HCEC 1CT (cell line): ENCODE results near the gene MVB12B.
A peak's percentile ranks its signal among the peaks of the same experiment; 100 is the strongest.

Experiments used
- DNase-seq: peaks from one replicate; pipeline ENCODE4 v3.0.0-alpha.2; 2017

Gene MVB12B

DNA sequence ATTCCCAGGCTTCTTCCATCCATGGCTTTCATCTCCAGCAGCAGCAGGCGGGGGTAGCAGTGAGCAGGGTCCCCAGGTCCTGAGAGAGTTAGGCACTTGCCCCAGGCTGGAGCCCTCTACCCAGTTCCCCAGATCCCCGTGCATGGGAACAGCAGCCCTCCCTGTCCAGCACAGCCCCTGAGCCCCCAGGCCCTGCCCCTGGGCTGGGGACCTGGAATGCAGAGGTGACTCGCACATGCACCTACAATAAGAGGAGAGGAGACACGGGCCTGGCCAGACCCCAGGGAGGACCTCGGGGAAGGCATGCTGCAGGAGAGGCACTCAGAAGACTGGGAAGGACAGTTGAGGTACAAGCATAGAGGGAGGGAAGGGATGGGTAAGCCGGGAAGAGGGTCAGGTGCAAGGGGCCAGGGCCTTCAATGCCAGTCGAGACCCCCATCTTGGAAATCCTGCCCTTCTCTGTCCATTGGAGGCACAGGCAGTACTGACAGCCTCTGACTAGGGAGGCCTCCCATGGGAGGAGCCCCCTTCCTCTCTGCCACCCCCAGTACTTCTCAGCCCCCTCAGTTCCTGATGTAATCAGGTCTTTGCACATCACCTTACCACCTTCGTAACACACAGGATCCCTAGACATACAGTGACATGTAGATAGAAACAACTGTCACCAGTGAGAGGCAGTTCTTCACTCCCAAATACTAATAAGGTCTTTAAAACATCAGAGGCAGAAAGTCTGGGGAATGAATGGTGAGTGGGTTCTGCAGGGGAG, 151.8 kb downstream of the MVB12B start:
- no peak for DNase-seq

DNA sequence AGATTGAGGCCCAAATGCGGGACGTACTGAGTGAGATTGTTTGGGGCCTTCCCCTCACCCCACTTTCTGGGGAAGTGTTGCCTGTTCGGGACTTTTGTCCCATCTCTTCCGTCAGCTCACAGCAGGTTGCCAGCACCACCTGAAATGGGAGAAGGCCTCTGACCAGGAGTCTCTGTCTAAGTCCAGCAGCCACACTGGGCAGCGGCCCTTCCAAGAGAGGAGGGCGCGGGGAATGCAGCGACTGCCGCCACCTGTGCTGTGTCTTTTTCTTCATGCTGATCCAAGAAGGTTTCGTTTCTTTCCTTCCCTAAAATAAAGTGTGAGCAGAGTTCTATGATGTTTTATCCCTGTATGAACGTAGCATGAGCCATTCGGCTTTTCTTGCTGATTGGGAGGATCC, 152.9 kb downstream of the MVB12B start:
- no peak for DNase-seq

DNA sequence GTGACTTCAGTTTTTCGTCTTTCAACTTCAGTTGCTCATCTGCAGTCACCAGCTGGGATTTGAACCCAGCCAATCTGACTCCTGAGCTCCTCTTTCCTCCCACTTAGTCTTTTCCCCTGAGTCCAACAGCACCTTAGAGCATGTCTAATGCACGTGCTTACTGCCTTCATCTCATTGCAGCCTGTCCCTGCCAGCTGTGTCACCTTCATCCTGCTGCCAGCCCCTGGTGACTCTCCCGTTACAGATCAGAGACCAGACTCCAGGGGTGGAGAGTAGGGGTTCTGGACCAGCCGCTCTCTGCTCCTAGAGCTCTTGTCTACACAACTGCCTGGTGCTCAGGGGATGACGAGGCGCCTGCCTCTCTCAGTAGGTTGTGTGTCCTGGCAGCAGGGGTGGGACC, 154.2 kb downstream of the MVB12B start:
- no peak for DNase-seq

DNA sequence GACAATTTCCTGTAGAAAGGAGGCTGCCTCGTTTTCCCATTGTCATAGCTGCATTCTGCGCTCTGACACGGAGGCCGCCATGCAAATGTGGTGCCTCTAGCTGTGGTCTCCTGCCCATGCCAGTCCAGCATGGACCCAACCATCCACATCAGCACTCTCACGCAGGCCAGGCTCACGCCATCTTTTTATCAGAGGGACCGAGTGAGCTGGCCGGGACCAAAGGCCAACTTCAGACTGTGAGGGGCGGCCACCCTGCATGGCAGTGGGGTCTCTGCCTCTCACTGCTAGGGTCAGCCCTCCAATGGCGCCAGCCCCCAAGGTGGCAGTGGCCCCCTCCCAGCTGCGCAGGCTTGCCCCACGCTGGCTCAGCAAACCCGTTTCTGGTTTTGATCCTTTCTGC, 155.2 kb downstream of the MVB12B start:
- no peak for DNase-seq

DNA sequence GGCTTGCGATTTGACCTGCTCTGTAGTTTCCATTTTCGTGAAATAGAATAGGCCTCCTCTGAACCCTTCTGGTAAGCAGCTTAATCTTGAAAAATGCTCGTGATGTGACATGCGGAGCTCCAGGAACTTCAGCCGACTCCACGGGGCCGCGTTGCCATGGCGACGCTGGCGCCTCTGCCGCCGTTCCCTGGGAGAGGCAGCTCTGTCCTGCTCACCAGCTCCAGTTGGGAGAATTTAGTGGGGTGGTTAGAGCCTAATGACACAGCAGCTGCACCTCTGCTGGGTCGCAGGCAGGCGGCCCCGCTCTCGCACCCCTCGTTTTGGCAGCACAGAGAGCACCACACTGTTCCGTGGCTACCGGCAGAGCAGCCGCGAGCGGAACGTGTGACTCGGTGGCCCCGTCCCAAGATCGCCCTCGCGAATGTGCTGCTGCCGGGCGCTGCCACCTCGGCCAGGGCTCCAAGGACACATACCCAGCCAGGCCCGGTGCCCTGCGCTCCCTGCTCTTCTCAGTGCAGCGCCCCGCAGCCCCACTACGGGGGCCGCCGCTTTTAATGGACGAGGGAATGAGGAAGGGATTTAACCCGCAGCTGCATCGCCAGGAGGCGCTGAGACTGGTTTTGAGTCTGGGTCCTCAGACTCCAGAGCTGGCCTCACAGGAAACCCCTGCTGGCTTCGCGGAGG, 155.9 kb downstream of the MVB12B start:
- DNase-seq, result no peak

DNA sequence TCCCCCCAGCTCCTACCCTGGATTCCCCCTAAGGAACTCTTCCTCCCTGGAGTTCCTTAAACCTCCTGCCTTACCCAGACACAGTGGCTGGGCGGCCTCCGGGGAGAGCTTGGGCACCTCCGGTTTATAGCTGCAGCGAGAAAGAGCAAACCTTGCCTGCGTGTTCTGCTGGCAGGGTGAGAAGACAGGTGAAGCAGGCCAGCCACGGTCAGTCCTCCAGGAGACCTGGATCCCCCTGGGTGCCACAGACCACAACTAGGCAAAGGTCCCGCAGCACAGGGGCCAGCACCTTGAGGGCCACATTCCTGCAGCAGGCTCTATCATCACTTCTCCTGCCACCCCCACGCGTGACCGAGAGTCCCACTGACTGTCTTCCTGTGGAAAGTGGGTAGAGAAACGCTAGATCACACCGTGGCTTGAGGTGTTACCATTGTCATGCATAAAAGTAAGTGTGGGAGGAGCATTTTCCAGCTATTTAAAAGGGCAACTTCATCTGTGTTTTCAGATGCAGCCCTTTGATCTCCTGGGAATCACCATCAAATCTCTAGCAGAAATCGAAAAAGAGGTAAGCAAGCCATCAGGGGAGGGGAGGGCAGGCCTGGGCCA, 156.9 kb downstream of the MVB12B start:
- no peak for DNase-seq

DNA sequence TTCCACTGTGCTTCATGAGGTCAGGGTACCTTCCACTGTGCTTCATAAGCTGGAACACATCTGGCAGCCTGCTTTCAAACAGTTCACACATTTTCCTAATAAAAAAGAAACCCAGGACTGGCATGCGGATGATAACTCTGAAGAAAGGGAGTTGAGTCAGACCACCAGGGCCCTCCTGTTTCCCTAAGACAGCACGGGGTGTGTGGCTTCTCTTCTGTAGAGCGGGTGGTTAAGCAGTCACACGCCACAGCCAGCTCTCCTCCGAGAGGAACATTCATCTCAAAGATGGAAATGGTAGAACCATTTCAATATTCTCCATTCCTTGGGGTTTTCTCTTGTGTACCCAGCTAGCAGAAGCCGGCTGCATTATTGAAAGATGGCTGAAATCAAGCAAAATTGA, 159.0 kb downstream of the MVB12B start:
- no peak for DNase-seq

DNA sequence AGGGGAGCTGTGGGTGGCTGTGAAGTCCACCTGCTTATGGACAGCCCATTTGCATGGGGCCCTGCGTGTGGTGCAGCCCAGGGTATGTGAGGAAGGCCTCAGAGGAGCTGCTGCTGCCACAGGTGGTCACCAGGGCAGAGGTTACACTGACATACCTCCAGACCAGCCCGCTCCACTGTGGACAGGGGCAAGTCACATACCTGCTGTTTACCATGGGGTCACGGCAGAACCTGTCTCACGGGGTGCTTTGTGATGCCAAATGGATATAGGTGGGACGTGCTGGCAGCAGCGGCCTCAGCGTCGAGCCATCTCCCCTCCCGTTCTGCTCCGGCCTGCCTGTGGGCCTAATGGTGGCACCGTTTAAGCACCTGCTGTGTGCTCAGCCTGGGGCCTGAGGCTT, 159.6 kb downstream of the MVB12B start:
- no peak for DNase-seq

DNA sequence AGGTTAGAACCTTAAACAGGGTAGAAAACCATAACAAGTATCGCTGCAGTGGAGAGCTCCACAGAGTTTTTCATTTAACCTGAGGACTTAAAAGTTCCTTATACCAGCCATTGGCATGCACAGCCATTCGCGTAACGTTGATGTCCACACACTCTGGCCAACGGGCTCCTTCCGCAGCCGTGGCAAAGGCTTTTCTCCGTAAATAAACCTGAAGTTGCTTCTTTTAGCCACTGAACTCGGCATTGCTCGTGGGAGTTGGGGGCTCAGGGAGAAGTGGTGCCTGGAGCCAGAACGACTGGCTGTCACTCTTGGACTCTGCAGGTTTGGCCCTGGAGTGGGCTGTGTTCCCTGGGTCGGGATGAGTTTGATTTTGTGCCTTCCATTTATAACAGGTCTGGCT, 161.2 kb downstream of the MVB12B start:
- no peak for DNase-seq

DNA sequence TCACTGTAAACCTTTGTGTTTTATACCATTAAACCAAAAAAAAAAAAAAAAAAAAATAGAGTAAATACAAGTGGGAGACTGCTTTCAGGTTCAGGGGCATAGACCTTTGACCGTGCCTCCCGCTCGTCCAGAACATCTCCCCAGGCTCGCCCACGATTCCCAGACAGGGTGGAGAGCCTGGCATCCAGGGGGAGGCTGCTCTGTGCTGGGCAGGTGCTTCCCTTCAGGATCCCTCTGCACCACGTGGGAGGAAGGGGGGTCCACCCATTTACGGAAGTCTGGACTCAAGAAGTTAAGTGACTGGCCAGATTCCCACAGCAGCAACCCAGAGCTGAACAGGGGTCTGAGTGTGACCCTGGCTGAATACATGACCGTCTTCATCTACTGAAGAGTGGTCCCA, 161.7 kb downstream of the MVB12B start:
- no peak for DNase-seq

DNA sequence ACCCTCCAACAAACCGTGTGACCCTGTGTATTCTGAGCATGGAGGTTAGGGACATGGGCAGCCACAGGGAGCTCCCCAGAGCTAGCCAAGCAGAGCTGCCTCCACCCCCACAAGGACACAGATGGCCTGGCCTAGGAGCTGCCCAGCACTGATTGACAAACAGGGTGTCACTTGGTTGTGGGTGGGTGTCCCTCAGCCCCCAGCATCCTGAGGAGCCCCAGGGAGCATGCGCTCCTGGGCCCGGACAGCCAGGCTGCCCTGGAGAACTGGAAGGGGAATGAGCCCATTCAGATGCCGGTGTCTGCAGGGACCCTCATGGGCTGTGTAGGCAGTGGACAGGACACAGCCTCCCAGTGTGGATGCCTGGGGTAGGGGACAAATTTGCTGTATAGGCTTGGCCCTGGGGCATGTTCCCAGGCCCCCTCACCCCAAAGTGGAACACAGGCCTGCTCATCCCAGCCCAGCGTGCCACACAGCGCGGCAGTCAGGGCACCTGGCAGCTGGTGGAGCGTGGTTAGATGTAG, 162.3 kb downstream of the MVB12B start:
- DNase-seq, result no peak

DNA sequence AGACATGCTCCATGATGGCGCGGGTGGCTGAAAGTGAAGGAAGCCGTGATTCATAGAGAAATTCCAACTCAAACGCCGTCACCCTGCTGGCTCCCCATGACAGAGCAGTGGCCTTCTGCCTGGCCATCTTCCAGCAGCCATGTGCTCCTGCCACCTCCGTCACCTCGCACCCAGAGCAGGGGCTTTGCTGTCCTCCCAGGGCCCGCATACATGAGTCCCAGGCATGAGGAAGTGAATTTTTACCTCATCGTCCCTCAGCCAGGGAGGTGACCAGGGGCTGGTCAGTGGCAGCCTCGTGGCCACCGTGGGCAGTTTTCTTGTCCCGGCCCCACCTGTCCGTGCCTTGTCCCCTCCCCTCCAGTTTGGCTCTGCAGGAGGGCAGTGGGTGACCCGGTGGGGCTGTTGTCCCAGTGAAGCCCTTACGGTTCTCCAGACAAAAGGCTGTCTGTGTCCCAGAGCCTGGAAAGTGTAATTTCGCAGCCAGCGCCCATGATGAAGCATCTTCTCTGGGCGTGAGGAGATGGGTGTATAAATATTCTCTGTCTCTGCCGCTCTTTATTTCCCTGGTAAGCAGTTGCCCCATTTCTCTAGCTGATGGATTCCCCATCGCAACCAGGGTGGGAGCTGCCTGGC, 163.1 kb downstream of the MVB12B start:
- DNase-seq, result no peak

DNA sequence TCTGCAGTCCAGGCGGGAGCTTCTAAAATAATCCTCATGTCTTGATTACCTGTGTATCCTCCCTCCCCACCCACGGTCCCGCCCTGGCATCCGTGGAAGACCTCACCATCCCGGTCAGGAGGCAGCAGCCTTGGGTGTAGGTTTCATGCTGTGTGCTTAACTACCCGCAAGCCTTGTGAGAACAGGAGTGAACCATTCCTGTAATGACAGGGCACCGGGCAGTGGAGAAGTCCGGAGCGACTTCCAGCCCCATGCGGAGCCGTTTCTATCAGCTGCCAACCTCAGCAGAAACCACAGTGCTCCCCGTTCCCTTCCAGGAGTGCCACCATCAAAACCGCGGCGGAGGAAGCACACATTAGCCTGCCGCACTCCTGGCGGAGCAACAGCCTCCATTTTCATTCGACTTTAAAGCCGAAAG, 163.6 kb downstream of the MVB12B start:
- DNase-seq, result no peak

DNA sequence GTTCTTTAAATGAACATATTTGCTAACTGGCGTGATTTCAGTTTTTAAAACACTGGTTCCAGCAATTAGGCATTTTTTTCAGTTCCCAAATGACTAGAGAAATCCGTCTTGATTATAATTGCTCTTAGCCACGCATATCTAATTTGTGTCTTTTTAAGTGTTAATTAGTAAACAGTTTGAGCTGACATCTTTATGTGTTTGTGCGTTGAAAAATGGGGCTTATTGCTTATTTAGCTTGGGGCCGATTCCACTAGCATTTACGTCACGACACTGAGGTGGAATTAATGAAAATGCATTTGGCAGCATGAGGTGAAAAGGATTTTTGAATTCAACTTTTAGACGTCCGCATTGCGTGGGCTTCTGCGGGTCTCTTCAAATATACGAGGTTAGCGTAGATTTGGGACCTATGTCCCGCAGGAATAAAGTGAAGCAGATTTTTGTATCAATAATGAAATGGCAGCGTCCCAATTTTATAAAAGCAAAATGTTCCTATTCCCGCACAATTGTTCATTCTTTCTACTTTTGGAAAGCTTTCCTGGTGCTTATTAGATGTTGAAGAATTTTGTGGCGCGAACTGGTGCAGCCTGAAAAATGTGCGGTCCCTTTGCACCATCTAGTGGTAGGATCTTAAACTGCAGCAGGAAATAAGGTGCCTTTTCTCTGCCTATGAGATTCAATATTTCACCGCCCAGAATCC, 164.4 kb downstream of the MVB12B start:
- peak; percentile 37 for DNase-seq

DNA sequence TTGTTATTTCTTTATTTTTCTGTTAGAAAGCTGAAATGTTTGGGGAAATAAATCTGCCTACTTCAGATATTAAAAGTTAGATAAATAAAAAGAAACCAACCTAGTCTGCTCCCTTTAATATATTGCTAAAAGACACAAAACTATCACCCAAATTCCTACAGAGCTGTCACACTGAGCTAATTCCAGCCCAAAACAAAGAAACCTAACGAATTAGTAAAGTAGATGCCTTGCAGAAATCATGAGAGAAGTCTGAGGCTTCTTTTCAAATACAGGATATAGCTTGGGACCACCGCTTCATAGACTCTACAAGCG, 164.9 kb downstream of the MVB12B start:
- no peak for DNase-seq

DNA sequence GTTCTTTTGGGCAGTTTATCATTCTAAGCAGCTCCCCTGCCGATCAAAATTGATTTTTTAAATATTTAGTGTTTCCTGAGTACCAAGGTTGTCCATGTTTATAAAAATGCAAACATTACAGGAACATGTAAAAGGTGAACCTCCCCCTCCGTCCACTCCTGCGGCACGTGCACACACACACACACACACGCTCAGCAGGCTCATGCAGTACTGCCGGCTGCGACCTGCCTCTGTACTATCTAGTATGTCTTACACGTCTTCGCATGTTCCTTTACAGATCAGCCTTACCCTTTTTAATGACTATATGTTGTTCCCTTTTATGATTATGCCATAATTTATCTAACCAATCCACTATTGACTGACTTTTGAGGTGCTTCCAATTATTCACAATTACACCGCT, 165.3 kb downstream of the MVB12B start:
- DNase-seq, result no peak

DNA sequence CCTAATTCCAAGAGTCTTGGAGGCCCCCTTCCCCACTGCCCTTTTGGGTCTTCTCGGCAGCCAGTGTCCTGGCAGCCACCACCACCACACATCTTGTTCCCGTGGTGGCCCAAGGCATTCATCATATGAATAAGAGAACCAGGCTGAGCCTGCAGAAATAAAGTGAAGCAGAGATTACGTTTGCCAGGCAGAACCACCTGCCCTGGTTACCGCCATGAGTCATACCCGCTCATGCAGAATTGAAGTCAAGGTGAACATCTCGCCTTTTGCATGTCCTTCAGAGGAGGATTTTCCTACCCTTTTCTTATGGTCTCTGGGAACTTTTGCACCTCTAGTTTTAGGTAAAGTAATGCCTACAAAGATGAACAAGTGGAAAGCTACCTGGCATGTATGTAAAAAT, 167.6 kb downstream of the MVB12B start:
- DNase-seq, result no peak

DNA sequence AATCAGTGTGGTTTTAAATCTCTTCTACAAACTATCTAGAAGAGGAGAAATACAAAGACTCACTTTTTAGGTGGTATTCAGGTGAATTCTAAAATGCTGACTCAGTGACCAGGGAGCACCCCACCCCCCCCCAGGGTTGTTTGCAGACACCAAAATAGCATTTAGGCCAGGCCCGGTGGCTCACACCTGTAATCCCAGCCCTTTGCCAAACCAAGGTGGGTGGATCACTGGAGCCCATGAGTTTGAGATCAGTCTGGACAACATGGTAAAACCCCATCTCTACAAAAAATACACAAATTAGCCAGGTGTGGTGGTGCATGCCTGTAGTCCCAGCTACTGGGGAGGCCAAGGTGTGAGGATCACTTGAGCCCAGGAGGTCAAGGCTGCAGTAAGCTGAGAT, 168.1 kb downstream of the MVB12B start:
- no peak for DNase-seq

DNA sequence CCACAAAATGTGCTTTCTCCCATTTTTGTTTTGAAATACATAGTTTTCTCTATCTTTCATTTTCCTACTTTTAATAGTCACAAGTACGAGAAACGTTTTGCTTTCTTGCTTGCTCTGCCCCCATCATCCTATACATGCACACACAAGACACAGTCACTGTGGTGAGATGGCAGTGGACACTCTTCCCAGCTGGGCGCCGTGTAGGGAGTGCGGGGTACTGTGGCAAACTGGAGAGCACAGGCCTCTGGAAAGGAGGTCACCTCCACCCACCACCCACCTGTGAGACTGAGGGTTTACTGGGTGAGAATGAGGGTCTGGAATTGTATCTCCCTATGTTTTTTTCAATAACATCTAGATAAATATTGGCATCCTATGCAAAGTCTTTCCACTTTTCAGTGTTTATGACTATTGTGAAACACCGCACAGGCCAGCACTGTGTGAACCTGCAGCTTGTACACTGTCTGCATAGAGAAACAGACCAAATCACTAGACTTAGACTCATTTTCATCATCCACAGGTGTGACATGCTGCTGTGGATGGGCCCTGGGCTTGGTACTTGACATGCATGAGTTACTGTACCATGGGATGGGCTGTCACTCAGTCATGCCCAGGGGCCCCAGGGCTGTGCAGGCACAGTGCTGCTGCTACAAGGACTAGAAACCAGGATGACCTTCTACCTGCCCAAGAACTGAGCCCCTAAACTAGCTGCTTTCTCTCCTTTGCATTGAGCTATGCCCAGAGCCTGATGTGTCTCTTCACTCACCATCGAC, 169.0 kb downstream of the MVB12B start:
- DNase-seq, result no peak

DNA sequence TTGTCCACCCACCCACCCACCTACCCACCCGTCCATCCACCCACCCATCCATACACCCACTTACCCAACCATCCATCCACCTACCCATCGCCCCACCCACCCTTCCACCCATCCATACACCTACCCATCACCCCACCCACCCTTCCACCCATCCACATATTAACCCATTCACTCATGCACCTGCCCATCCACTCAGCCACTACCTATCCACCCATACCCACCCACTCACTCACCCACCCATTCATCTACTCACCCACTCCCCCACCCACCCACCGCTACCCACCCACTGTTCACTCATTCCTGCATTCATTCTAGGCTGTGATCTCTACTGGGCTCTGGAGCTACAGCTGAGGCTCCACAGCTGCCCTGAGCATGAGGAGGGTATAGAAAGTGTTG, 169.6 kb downstream of the MVB12B start:
- DNase-seq, result no peak

DNA sequence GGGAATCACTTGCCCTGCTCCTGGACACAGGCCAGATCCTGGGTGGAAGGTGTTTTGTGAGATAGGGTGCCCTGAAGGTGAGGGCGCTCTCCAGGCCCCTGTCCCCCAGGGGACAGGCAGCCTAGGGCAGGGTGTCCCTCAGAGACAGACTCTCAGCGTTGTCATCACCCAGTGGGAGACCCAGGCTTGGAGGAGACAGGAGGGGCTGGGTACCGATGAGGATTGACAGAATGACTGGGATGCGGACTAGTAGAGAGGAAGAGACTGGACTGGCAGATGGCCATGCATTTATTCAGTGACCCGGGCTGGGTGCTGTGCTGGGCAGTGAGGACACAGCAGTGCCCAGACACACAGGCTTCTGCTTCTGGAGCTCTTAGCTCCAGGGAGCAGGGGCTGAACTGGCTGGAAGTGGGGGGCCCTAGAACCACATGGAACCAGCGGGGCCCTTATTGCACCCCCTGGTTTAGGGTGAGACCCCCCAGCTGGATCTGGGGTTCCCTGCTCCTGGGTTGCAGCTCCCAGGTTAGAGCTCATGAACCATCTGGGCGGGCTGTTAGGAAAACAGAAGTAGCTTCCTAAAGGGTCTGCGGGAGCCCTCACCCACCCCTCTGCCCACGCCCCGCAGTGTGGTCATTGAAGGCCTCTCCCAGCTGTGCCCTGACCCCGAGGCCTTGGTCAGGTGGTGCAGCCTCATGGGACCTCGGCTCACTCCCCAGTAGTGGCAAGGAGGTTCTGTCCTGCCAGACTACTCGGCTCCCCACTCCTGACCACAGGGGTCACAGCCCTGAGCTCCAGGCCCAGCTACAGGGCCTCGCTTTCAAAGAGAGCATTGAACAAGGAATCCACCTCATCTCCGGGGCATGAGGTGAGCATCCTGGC, 170.4 kb downstream of the MVB12B start:
- no peak for DNase-seq
